Endothelial cell of umbilical vein (primary cell): Measurements from ENCODE around the gene PTPRF. TPM values are rescaled to one million over a fixed set of nuclear protein-coding genes. Genes with fewer than 3 reads are reported as not detected.

Experiments used
- BruUV-seq: library from RNA; stranded (reverse); fragments of 400-500 nt; replicated peaks from 2 replicates; lab custom pipeline; 2021; lab: Mats Ljungman, UMichigan
- CTCF ChIA-PET: fragments of 300-600, 350-600 bp; sonication (Branson Sonifier 250); formaldehyde crosslinking; loops from one replicate; lab custom pipeline; 2021; ENCODE audit warnings: antibody characterized with exemption, inconsistent platforms; lab: Charles Lee
- POLR2A ChIA-PET: fragments of 300-600, 350-600 bp; sonication (Branson Sonifier 250); formaldehyde crosslinking; loops from one replicate; lab custom pipeline; 2021; ENCODE audit warnings: antibody characterized with exemption, inconsistent platforms; lab: Charles Lee
- DNase-seq: peaks from one replicate; pipeline ENCODE4 v3.0.0-alpha.2; 2011; ENCODE audit warnings: low read depth, low spot score
- FAIRE-seq: peaks from 2 replicates; lab custom pipeline; 2011; peaks lifted over from hg19 to GRCh38; lab: Jason Lieb, UNC
- H2AFZ ChIP-seq: 2 replicates; pipeline ENCODE4 v1.6.0; 2012; ENCODE audit warnings: low read depth, low read length, control low read depth, inconsistent platforms
- H3K27ac ChIP-seq: 2 replicates; pipeline ENCODE4 v1.5.1; 2011; ENCODE audit warnings: low read depth, mild to moderate bottlenecking, control low read depth, low read length, moderate library complexity; ENCODE audit not compliant: insufficient read depth
- H3K27me3 ChIP-seq, 2 experiments: 2 replicates each; pipeline versions ENCODE4 v1.6.0 to v1.6.1; 2011; ENCODE audit warnings: low read length in 2 of 2, mixed read lengths in 1 of 2; ENCODE audit not compliant: control insufficient read depth in 2 of 2, insufficient read depth in 2 of 2
- H3K36me3 ChIP-seq, 2 experiments: 2 replicates in 1 of 2; 3 replicates in 1 of 2; pipeline ENCODE4 v1.5.1; 2011; ENCODE audit warnings: low read length in 2 of 2, mild to moderate bottlenecking in 1 of 2, moderate library complexity in 1 of 2; ENCODE audit not compliant: control insufficient read depth in 2 of 2, insufficient read depth in 2 of 2; ENCODE audit errors: extremely low read depth in 1 of 2
- H3K4me1 ChIP-seq: 3 replicates; pipeline ENCODE4 v1.5.1; 2011; ENCODE audit warnings: mild to moderate bottlenecking, low read length; ENCODE audit not compliant: control insufficient read depth, insufficient read depth; ENCODE audit errors: extremely low read depth
- H3K4me2 ChIP-seq: 2 replicates; pipeline ENCODE4 v1.6.1; 2011; ENCODE audit warnings: low read length, control low read depth, mixed read lengths; ENCODE audit not compliant: insufficient read depth
- H3K4me3 ChIP-seq, 3 experiments: fragments of 200-600 bp in 1 of 3; sonication (generic), shearing (Covaris generic) in 1 of 3; replicated peaks in 1 of 3; 2 replicates each; pipeline ENCODE4 v1.5.1; 2011 to 2016; ENCODE audit warnings: control low read depth in 3 of 3, low read length in 3 of 3, mild to moderate bottlenecking in 2 of 3, inconsistent platforms in 1 of 3, low read depth in 1 of 3, moderate library complexity in 1 of 3; ENCODE audit not compliant: insufficient read depth in 1 of 3
- H3K79me2 ChIP-seq: 2 replicates; pipeline ENCODE4 v1.6.0; 2012; ENCODE audit warnings: low read length, inconsistent platforms; ENCODE audit not compliant: control insufficient read depth, insufficient read depth
- H3K9ac ChIP-seq: replicated peaks from 2 replicates; pipeline ENCODE3; 2011; ENCODE audit warnings: low read length, control low read depth; ENCODE audit not compliant: insufficient read depth; ENCODE audit errors: extremely low read depth
- H3K9me1 ChIP-seq: replicated peaks from 3 replicates; pipeline ENCODE4 v1.6.0; 2011; ENCODE audit warnings: mild to moderate bottlenecking, low read length; ENCODE audit not compliant: control insufficient read depth, insufficient read depth; ENCODE audit errors: extremely low read depth
- H3K9me3 ChIP-seq: replicated peaks from 2 replicates; pipeline ENCODE4 v1.5.1; 2012; ENCODE audit warnings: low read length, inconsistent platforms; ENCODE audit not compliant: control insufficient read depth, insufficient read depth
- H4K20me1 ChIP-seq: replicated peaks from 2 replicates; pipeline ENCODE3; 2011; ENCODE audit warnings: mild to moderate bottlenecking, low read length; ENCODE audit not compliant: control insufficient read depth, insufficient read depth; ENCODE audit errors: extremely low read depth
- CTCF ChIP-seq, 2 donors: IDR thresholded peaks; 1 replicate in 1 of 2; 2 replicates in 1 of 2; pipeline ENCODE4 v1.5.1; 2011; ENCODE audit warnings: low read length in 2 of 2, mild to moderate bottlenecking in 2 of 2, moderate library complexity in 2 of 2, control low read depth in 1 of 2, inconsistent platforms in 1 of 2, low read depth in 1 of 2; ENCODE audit not compliant: insufficient read depth in 1 of 2; ENCODE audit errors: extremely low read depth in 1 of 2
- EZH2 ChIP-seq: IDR thresholded peaks from 2 replicates; pipeline ENCODE4 v1.6.1; 2012; ENCODE audit warnings: borderline replicate concordance, low read depth, mild to moderate bottlenecking, moderate library complexity, low read length, inconsistent platforms; ENCODE audit not compliant: severe bottlenecking
- FOS ChIP-seq: IDR thresholded peaks from 2 replicates; pipeline ENCODE4 v1.6.1; 2011; ENCODE audit warnings: mild to moderate bottlenecking, low read length, moderate library complexity, borderline replicate concordance; ENCODE audit not compliant: insufficient read depth
- GATA2 ChIP-seq: IDR thresholded peaks from 2 replicates; pipeline ENCODE4 v1.7.0; 2011; ENCODE audit warnings: low read depth, mild to moderate bottlenecking, moderate library complexity, mixed read lengths, low read length; ENCODE audit not compliant: insufficient read length, insufficient read depth
- JUN ChIP-seq: IDR thresholded peaks from 2 replicates; pipeline ENCODE4 v1.6.1; 2011; ENCODE audit warnings: borderline replicate concordance, low read depth; ENCODE audit not compliant: insufficient read length, insufficient read depth
- MAX ChIP-seq: IDR thresholded peaks from 2 replicates; pipeline ENCODE4 v1.6.1; 2011; ENCODE audit not compliant: insufficient read depth, insufficient read length
- MYC ChIP-seq: IDR thresholded peaks from one replicate; pipeline ENCODE4 v1.6.1; 2011; ENCODE audit warnings: mild to moderate bottlenecking, low read depth, low read length
- POLR2A ChIP-seq: IDR thresholded peaks from 2 replicates; pipeline ENCODE4 v1.6.1; 2012; ENCODE audit warnings: low read depth, mild to moderate bottlenecking, control low read depth, low read length
- POLR2AphosphoS5 ChIP-seq: IDR thresholded peaks from 2 replicates; pipeline ENCODE4 v1.6.1; 2012; ENCODE audit warnings: low read depth, mild to moderate bottlenecking, control low read depth, low read length, moderate library complexity; ENCODE audit not compliant: insufficient read depth
- dilution Hi-C: fragments of 300-500 bp; cut with MboI; formaldehyde crosslinking; loops from one replicate; pipeline ENCODE4 v1.15.0; 2019; ENCODE audit warnings: low sequenced_read_pairs; ENCODE audit not compliant: extremely low pct_ligation_motif_present
- intact Hi-C: fragments of 100-400 bp; cut with micrococcal nuclease; formaldehyde crosslinking; loops from one replicate; pipeline ENCODE4 v1.10.0; 2022
- polyA plus RNA-seq, 4 experiments: library from polyadenylated mRNA; depleted of rRNA in 3 of 4; stranded (reverse) in 3 of 4; unstranded in 1 of 4; fragments of >200 nt; gene quantifications; 2 replicates each; pipeline versions ENCODE4 v1.2.1 to v1.2.3, GENCODE V29; 2011 to 2012; ENCODE audit warnings: missing spikeins in 1 of 4
- total RNA-seq: library from RNA; stranded (reverse); gene quantifications from 2 replicates; pipeline ENCODE4 v1.2.3, GENCODE V29; 2021

PTPRF gene
- total and polyA plus RNA-seq, 2 donors (not counting 3 experiments of a cell fraction or from before 2014, with no cell fraction given), result 217 to 338 TPM

- dilution Hi-C loops (no loop called here), intact Hi-C loops (no loop called here)
- Histone ChIP-seq H3K9me3 (no peaks in the 10 kb centered on the region), H3K9ac (no peak overlapping the region), H3K9me1 (no peaks in the 10 kb centered on the region), H4K20me1 (no peaks in the 10 kb centered on the region), H3K27ac (no peak overlapping the region), H3K4me1 (peaks cover 16% of the 10 kb centered on the region), H2AFZ (no peak overlapping the region), H3K27me3 (peaks cover 9 to 12% of the 10 kb centered on the region in 2 experiments), H3K79me2 (peaks cover 22% of the 10 kb centered on the region), H3K4me3 (no peak overlapping the region), H3K36me3 (peaks cover under 1 to 1% of the 10 kb centered on the region in 2 experiments), H3K4me2 (no peak overlapping the region)
- no peak for FAIRE-seq
- ChIA-PET CTCF (no interaction called here), POLR2A (no interaction called here)
- TF ChIP-seq GATA2 (no peak), MAX (no peak), EZH2 (no peak), POLR2A (no peak), CTCF (IDR thresholded peaks at IDR 0.05; ENCODE audit: extremely low read depth in 1 of 2, insufficient read depth in 1 of 2, low read depth in 1 of 2, low read length in 2 of 2) (no peak), MYC (no peak), POLR2AphosphoS5 (no peak), JUN (no peak), FOS (no peak)
- no peak for DNase-seq
- BruUV-seq, result no TSS peak
Observed at GRCh38 chr1:43648221-43648847, 117.7 kb downstream of the PTPRF start.
